Fibroblast of skin of back (primary cell): ENCODE data around the gene GPR78.

Experiments used
- DNase-seq: peaks from one replicate; pipeline ENCODE4 v3.0.0-alpha.2; 2013

The GPR78 gene

DNA sequence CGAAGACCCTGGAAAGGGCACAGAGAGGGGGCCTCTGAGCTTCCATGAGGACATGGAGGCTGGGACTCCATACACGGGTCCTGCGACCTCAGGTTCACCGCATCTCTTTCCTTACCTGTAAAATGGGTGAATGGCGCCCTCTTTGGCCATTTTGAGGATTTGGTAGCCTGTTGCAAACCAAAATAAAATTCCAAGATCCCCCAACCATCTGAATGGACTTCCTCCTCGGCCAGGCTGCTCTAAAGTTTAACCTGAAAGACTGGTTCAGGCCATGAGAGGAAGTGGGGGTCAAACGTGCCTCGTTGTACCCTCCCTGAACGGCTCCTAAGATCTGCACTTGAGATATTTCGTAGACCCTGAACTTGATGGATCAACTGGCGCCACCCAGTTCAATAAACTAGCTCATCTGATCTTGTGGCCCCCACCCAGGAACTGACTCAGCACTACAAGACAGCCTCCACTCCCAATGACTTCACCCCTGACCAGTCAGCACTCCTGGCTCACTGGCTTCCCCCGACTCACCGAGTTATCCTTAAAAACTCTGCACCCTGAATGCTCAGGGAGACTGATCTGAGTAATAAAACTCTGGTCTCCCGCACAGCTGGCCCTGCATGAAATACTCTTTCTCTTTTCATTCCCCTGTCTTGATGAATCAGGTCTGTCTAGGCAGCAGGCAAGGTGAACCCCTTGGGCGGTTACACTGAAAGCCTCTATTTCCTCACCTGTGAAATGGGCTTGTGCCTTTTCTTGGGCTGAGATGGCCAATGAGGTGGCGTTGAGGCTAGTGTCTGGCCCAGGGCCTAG lies 32.9 kb upstream of the GPR78 start:
- DNase-seq: peak; percentile 76

DNA sequence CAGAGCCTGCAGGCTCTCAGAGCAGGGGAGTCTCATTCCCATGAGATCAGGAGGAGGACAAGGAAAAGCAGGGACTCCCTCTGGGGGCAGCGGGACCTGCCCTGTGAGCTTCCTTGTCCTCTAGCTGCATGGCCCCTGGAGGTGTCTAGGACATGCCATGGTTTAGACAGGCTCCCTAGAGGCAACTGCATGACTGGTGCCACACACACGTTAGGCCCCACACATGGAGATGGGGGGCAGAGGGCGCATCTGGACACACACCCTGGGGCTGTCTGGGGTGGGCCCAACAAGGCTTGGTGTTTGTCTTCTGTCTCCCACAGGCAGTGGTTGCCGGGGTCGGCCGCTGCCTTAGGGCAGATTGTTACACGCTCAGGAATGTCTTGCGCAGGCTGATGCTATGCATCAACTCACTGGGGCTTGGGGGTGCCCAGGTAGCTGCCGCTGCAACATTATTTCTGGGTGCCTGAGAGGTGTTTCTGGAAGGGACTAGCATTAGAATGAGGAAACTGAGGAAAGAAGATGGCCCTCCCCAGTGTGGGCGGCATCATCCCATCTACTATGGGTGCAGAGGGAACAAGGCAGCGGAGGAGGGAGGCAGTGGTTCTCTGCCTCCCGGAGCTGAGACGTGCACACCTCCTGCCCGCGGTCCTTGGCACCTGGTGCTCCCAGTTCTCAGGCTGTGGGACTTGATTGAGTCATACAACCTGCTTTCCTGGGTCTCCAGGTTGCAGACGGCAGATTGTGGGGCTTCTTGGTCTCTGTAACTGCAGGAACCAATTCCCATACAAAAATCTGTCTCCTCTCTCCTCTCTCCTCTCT lies 32.1 kb upstream of the GPR78 start:
- DNase-seq: no peak

DNA sequence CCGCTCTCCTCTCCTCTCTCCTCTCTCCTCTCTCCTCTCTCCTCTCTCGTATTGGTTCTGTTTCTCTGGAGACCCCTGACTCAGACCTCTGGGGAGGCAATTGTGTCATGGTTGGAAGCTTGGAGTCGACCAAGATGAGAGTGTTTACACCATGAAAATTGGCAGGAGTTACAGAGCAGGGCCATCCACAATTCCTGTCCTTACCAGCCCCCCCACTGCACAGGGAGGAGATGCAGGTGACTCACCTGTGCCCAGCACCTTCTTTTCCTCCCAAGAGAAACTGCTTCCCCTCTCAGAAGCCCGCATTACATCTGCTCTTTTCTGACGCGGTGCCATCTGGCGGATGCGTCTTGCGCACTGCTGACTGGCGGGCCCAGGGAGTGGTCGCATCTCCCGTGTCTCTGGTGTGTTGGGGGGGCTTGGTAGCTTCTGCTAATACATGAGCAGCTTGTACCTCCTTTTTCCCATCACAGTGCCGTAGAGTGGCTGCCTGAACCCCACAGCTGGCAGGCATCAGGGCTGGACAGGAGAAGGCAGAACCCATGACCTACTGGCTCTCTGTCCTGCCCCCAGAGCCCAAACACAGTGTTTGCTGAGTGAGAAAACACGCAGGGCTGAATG lies 31.4 kb upstream of the GPR78 start:
- no peak for DNase-seq

DNA sequence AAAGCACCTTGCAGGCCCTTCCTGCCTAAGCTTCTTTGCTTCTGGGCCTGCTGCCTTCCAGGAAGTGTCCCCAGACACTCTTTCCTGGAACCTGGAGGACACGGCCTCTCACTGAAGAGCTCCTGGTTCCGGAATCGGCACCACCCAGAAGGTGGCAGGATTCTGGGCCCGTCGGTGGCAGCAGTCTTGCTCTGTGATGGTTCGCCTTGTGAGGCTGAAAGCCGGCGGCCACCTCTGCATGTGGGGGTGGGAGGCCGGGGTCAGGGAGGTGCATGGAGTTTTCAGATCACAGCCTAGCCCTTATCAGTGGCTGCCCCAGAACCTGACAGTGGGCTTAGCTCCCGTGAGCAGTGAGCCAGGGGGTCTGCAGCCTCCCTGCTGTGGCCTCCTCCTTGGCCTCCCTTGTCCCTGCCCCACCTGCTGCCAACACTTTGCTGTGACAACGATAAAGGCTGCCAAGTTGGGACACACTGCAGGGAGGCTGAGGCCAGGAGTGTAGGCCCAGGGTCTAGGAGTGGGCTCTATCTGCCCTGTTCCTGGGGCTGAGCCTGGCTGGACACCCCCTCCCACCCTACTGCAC lies 30.8 kb upstream of the GPR78 start:
- DNase-seq: no peak

DNA sequence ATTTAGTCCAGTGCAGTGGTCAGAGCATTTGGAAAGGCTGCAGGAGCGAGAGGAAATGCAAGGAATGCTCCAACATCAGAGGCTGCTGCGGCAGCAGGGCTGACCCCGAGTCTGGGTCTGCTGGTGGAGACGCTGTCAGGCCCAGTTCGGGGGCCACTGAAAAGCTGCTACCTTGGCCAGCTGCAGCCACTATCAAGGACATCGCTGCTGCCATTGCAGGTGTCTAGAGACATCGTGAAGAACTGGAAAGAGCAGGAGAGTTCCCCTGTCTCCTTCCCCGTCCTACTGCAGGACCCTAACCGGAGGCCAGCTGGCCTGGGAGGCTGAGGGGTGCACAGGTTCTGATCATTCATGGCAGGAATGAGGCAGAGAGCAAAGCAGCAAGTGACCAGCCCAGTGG lies 29.5 kb upstream of the GPR78 start:
- DNase-seq: no peak

DNA sequence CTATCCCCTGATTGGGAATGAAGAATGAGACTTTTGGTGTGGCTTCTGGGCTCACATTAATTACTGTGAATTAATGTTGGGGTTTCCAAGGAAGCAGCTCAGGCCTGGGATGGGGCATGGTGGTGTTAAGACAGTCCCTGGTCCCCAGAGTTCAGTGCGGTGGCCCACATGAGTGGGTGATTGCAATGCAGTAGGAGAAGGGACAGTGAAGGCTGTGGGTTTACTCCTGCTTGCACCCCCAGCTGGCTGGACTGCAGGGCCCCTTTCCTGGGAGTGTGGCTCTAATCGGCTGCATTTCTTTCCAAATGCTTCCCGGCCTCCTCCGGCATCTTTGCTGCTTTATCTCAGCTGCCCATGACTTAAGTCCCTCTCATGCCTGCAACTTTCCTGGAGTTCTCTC lies 28.2 kb upstream of the GPR78 start:
- DNase-seq: no peak

DNA sequence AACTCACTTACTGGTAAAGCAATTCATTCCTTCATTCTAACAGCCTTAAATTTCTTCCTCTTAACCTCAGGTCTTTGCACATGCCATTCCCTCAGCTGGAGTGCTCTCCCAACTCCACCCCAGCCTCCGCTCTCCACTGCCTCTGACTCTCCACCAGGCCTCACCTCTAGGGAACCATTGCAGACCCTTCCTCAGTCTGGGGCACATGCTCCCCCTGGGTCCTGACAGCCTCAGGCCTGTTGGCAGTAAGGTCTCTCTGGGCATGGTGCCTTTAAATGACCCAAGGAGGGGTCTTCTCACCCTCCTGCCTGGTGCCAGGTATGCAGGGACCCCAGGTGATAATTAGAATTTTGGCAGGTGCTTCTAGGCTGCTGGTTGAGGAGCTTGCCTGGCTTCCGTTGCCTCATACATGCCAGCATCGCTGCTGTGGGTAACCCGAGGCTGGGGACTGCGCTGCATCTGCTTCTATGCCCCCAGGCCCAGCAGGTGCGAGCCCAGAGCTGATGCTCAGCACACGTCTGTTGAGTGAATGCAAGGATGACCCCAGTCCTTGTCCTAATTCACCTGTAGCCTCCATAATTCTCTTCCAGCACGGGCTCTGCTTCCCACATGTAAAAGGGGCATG lies 27.5 kb upstream of the GPR78 start:
- DNase-seq: no peak

DNA sequence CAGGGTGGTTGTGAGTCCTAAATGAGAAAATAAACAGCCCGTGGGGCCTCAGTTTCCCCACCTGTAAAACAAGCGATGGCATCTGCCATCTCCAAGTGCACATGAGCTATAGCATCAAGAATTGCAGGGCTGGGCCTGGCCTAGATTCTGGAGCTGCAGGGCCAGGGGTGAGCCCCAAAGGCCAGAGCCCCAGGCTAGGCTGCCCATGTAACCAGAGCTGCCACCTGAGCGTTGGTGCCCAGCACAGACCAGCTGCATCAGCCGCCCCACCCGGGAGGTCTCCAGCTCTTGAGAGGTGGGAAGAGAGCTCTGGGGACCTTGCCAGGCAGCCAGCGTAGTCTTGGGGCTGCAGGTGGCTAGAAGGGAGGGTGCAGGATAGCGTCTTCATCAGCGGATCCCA lies 27.0 kb upstream of the GPR78 start:
- no peak for DNase-seq

DNA sequence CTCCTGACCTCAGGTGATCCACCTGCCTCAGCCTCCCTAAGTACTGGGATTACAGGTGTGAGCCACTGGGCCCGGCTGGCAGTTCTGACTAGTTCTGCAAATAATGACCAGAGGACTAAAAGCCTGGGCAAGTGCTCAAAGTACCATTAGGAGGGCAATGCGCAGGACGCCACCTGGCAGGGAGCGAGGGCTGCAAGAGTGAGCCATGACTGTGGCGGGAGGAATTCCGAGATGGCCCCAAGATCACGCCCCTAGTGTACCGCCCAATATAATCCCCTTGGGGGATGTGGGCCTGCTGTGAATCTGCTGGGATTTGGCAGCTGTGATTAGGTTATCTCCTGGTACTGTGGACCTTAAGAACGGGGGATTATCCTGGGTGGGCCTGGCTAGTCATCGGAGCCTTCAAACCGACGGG lies 26.2 kb upstream of the GPR78 start:
- DNase-seq: no peak

DNA sequence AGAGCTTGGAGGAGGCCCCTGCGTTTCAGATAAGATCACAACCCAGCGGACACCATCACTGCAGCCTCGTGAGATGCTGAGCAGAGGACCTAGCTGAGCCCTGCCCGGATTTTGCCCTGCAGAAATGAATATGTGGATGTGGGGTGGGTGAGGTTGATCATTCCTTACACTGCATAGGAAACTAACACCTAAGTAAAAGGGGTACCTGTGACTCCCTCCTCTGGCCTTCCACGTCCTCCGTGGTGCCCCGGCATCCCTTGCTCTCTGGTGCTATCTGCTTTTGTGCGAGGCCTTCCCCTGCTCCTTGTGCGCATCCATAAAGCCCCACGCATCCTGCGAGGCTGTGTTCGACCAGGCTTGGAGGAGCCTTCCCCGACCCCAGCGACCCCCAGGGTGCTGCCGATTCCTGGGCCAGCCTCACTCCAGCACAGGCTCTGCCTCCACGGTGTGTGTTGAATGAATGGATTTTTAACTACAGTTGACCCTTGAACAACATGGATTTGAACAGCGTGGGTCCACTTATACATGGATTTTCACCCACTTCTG lies 25.6 kb upstream of the GPR78 start:
- no peak for DNase-seq

DNA sequence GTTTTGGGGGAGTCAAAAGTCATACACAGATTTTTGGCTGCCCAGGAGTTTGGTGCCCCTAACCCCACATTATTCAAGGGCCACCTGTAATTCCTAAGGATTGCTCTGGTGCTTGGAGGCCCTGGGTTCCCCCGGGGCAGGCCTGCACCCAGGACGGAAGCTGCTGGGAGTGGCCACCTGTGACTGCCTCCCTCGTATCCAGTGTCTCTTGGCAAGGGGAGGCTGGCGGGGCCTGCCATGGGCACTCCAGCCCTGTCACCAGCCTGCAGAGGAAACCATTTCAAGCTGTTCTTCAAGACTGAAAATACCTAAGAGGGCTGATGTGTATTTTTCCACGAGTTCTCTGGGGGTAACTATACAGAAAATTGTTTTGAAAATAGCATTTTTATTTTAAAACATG lies 24.5 kb upstream of the GPR78 start:
- DNase-seq: no peak

DNA sequence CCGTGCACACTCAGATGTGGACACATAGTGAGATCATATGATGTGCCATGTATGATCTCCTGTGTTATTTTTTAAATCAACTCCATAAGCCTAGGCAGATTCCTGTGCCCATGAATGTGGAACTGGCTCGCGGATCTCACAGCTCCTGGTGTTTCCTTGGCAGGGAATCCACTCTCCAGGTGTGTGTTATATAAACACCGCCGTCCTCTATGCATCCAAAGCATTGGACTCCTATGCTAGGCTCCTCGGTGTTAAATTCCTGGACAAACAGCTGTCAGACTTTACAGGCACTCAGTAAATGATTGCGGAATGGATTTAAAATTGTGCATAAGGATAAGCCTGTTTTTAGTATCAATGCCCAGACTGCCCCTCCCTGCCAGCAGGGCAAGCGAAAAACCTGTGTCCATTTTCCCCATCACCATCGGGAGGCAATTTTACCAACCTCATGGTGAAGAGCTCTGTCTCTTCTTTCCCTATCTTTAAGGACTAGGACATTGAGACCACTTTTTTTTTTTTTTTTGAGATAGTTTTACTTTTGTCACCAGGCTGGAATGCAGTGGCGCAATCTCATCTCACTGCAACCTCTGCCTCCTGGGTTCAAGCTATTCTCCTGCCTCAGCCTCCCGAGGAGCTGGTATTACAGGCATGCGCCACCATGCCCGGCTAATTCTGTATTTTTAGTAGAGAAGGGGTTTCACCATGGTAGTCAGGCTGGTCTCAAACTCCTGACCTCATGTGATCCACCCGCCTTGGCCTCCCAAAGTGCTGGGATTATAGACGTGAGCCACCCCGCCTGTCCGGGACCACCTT lies 23.6 kb upstream of the GPR78 start:
- DNase-seq: peak; percentile 58

DNA sequence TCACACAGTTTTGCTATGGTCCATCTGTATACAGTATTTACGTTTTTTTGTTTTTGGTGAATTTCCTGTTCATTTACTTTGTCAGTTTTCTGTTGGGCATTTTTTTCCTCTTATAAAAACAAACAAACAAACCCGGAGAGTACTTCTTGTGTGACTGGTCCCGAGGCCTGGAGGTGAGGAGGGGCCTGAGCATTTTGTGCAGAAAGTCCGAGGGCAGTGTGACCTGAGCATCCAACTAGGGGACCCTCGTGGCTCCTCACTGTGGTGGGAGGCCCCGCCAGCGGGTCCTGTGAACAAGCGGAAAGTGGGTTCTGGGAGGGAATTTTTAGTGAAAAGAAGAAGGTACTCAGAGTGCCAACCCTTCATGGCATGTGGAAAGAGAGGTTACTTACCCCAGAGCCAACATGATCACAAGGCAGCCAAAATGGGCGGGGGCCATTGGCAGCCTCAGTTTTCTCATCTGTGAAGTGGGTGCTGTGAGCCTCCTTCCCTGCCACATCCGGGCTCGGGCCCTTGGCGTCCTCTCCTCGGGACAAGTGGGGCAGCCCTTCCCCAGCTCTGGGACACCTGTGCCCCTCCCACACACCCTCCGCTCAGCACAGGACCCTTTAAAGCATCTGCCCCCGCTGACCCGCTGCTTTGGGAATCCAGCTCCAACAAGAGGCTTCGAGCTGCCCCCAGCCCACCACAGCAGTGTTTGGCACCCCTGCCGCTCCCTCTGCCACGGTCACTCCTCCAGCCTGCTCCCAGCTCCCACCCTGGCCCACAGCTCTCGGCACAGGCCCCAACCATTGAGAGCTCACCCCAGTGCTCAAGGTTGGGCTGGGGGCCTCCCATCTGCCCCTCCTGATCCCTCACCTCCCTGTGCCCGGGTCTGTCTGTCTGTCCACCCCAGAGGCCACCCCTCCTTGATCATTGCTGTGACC lies 22.8 kb upstream of the GPR78 start:
- DNase-seq: peak; percentile 11

DNA sequence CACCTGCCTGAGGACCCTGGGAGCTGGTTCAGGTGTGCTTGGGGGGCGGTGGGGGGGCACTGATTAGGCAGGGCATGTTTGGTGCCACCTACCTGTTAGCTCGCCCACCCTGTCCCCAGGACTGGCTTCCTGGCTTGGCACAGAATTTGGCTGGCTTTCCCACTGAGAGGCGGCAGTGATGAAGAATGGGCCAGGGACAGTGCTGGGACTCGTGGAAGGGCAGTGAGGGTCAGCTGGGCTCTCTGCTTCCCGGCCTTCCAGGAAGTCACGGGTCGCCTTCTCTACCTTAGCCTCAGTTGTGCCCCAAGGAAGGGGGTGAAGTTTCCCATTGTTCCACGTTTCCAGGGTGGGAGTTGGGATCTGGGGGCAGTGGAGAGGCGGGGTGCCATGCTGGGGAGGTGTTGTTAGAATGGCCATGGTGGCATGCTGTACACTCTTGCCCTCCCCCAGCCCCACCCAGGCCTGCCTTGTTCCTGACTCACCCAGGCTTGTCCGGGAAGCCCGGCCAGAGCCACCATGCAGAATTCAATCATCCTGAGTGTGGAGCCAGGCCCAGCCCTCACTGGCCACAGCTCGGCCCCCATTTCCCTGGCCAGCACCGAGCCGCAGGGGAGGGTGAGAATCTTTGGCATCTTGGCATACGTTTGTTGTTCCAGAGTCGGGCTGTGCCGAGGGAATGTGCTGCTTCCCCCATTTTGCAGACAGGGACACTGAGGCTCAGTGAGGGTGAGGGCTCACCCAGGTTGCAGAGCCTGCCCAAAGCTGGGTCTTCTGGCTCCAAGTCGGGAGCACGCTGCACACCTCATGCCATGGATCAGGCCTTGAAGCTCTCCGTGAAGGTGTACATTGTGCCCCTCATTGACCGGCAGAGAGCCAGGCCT lies 21.9 kb upstream of the GPR78 start:
- DNase-seq: peak; percentile 58

DNA sequence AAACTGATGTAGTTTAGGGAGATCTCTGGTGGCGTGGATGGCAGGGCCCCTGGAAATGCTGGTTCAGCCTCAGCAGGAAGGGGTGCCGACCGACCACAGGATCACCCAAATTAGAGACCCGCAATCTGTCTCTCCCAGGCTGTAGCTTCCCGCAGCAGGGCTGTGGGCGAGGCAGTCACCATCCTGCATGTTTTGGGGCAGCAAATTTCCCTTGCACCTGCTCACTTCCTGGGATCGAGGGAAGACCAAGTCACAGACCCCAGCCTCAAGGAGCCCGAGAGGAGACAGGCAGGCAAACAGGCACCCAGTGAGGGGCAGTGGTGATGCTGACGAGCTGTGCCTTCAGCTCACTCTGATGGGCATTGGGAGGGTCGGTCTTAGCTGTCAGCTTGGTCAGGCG lies 21.2 kb upstream of the GPR78 start:
- DNase-seq: no peak

DNA sequence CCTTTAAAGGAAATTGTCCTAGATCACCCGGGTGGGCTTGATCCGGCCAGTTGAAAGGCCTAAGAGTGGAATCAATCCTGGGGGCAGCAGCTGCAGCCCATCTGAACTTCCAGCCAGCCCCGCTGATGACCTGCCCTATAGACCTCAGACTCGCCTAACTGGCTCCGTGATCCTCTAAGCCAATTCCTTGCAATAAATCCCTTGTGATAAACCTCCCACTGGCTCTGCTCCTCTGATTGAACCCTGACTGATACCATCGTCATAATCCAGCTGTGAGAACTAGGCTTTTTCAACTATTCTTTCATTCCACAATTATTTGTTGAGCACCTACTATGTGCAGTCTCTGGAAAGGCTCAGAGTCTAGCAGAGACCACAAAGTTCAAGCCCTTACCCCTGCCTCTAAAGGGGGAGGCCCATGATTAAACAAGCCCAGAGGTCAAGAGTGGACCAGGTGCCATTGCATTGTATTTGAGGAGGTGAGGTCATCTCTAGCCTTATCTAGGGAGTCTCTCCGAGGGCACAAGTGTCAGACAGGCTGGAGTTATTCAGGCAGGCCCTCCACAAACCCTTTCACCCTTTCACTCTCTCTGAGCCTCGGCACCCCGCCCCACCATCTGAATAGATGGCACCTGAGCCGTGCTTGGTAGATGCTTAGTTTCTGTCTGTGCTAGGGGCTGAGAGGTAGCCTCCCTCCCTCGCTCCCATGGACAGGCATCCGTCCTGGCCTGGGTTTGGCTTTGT lies 20.5 kb upstream of the GPR78 start:
- no peak for DNase-seq

DNA sequence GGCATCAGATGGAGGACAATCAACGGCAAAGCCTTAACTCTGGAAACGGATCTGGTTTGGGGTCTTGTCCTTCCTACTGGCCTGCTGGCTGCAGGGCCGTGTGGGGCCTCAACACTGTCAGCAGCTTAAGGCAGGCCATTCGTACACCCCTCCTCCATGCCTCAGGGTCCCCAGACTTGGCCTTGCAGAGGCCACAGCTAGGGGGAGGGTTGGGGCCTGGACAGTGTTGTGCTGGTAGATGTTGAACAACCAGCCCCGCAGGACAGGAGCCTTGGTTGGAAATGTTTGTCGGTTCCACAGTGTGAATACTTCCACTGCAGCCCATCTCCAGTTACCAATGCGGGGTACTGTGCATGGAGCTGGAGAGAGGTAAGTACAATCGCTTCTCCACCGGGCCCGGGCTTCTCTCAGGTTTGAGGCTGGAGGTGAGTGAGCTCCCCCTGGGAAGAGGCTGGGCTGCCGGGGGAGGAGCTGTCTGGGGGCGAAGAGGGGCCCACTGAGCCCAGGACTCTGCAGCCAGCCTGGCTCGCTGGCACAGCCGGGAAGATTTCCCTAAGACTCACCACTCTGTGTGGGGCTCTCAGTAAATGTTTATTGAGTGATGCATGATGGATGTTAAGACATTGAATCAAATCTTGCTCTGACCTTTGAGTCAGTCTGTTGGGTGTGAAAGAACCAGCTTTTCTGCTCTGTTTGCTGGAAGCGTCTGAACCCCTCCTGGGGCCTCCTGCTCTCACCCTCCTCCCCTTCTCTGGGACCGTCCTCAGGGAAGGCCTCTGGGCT lies 19.7 kb upstream of the GPR78 start:
- peak; percentile 63 for DNase-seq

DNA sequence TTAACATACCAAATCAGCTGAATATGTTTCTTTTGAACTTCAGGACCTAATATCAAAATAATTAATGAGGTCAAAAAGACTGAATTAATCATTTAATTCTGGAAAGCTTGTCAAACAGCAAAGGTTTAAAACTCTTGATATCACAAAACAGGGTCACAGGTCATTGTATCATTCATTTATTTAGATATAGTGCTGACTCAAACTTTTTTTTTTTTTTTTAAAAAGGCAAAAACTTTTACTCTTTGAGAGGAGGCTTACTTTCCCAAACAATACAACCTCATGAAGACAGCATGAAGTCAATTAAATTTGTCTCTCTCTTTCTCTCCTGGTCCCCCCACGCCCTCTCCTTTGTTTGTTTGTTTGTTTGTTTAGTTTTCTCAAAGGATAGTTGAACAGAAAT lies 15.6 kb upstream of the GPR78 start:
- DNase-seq: no peak
